Measurements from ENCODE around the gene PSRC1. TPM values are rescaled to one million over a fixed set of nuclear protein-coding genes. Genes with fewer than 3 reads are reported as not detected.

Gene PSRC1
- total RNA-seq, 2 donors from 2014 or later: 6.5 to 36.0 TPM

GRCh38 chr1:109272831-109273547, 10.0 kb downstream of the PSRC1 start:
- TF ChIP-seq CTCF (IDR thresholded peaks at IDR 0.05): no peak
- H3K27ac ChIP-seq: no peak overlapping the region
- no peaks in the 10 kb centered on the region for H3K27me3 ChIP-seq
- no peaks in the 10 kb centered on the region for H3K9me3 ChIP-seq
- no peak for DNase-seq
- intact Hi-C loops (cut with DNase I): no loop called here
- no peaks in the 10 kb centered on the region for H3K36me3 ChIP-seq
- no peak overlapping the region for H3K4me3 ChIP-seq
- peaks cover 15% of the 10 kb centered on the region for H3K4me1 ChIP-seq
- H3K9ac ChIP-seq (ENCODE audit: low read depth in 2 of 2, low read length in 2 of 2): no peak overlapping the region

GRCh38 chr1:109272021-109272799, 10.7 kb downstream of the PSRC1 start:
- Histone ChIP-seq H3K4me1 (peaks cover 11% of the 10 kb centered on the region), H3K27ac (no peak overlapping the region), H3K4me3 (no peak overlapping the region), H3K9ac (ENCODE audit: low read depth in 2 of 2, low read length in 2 of 2) (no peak overlapping the region), H3K9me3 (no peaks in the 10 kb centered on the region), H3K36me3 (no peaks in the 10 kb centered on the region), H3K27me3 (no peaks in the 10 kb centered on the region)
- no peak for TF ChIP-seq CTCF (IDR thresholded peaks at IDR 0.05)
- intact Hi-C loops (cut with DNase I): no loop called here
- DNase-seq: no peak

GRCh38 chr1:109271458-109271857, 11.5 kb downstream of the PSRC1 start:
- Histone ChIP-seq H3K4me3 (no peak overlapping the region), H3K27ac (no peak overlapping the region), H3K36me3 (no peaks in the 10 kb centered on the region), H3K9me3 (no peaks in the 10 kb centered on the region), H3K27me3 (no peaks in the 10 kb centered on the region), H3K4me1 (peaks cover 9% of the 10 kb centered on the region), H3K9ac (ENCODE audit: low read depth in 2 of 2, low read length in 2 of 2) (no peak overlapping the region)
- TF ChIP-seq CTCF (IDR thresholded peaks at IDR 0.05): no peak
- intact Hi-C loops (cut with DNase I): no loop called here
- DNase-seq: no peak

GRCh38 chr1:109270623-109271317, 12.2 kb downstream of the PSRC1 start:
- no peak for TF ChIP-seq CTCF (IDR thresholded peaks at IDR 0.05)
- intact Hi-C loops (cut with DNase I): no loop called here
- DNase-seq: no peak
- Histone ChIP-seq H3K27ac (no peak overlapping the region), H3K4me1 (peaks cover 9% of the 10 kb centered on the region), H3K36me3 (no peaks in the 10 kb centered on the region), H3K4me3 (no peak overlapping the region), H3K27me3 (no peaks in the 10 kb centered on the region), H3K9ac (ENCODE audit: low read depth in 2 of 2, low read length in 2 of 2) (no peak overlapping the region), H3K9me3 (no peaks in the 10 kb centered on the region)

GRCh38 chr1:109269981-109270622, 12.8 kb downstream of the PSRC1 start:
- no peak for TF ChIP-seq CTCF (IDR thresholded peaks at IDR 0.05)
- no peaks in the 10 kb centered on the region for H3K27me3 ChIP-seq
- H3K4me3 ChIP-seq: no peak overlapping the region
- DNase-seq: no peak
- peaks cover 6% of the 10 kb centered on the region for H3K4me1 ChIP-seq
- no peak overlapping the region for H3K27ac ChIP-seq
- no peak overlapping the region for H3K9ac ChIP-seq (ENCODE audit: low read depth in 2 of 2, low read length in 2 of 2)
- intact Hi-C loops (cut with DNase I): no loop called here
- no peaks in the 10 kb centered on the region for H3K9me3 ChIP-seq
- no peaks in the 10 kb centered on the region for H3K36me3 ChIP-seq

All from colonic mucosa (tissue), 4 donors.